Neural progenitor cell (in vitro differentiated cells): ENCODE results near the gene EPB41L4A.

Experiments
- CTCF ChIP-seq: fragments of 200-600 bp; sonication (generic); IDR thresholded peaks from 2 replicates; pipeline ENCODE4 v1.5.1; 2017; ENCODE audit warnings: antibody characterized with exemption, mild to moderate bottlenecking
- EZH2 ChIP-seq: fragments of 200-600 bp; sonication (generic); IDR thresholded peaks from 2 replicates; pipeline ENCODE4 v1.6.1; 2017; ENCODE audit warnings: antibody characterized with exemption, mild to moderate bottlenecking, moderate library complexity
- EZH2phosphoT487 ChIP-seq: fragments of 200-600 bp; sonication (generic); IDR thresholded peaks from 2 replicates; pipeline ENCODE4 v1.6.1; 2017; ENCODE audit warnings: antibody characterized with exemption

GRCh38 chr5:112331892-112332291, 87.2 kb downstream of the EPB41L4A start:
- TF ChIP-seq CTCF: no peak
- TF ChIP-seq EZH2: no peak
- no peak for TF ChIP-seq EZH2phosphoT487
